ENCODE data around the gene CALN1. TPM values are rescaled to one million over a fixed set of nuclear protein-coding genes. Genes with fewer than 3 reads are reported as not detected.

CALN1 gene
- total and polyA plus RNA-seq, 4 donors, result 0.02 to 0.91 (median 0.03) TPM

- Histone ChIP-seq H3K9ac (ENCODE audit: insufficient read depth in 1 of 2, low read length in 2 of 2) (no peak overlapping the region), H3K27me3 (ENCODE audit: control insufficient read depth in 3 of 3, insufficient read depth in 3 of 3, low read length in 2 of 3) (no peaks in the 10 kb centered on the region), H3K27ac (ENCODE audit: low read depth in 1 of 2, low read length in 1 of 2) (no peak overlapping the region), H3K36me3 (ENCODE audit: control insufficient read depth in 4 of 4, insufficient read depth in 4 of 4, low read length in 4 of 4) (no peaks in the 10 kb centered on the region), H3K9me3 (ENCODE audit: control insufficient read depth in 4 of 4, insufficient read depth in 3 of 4, low read length in 3 of 4) (peaks cover 0 to 12% (median 2%) of the 10 kb centered on the region in 4 donors), H3K4me3 (no peak overlapping the region), H3K4me1 (ENCODE audit: control insufficient read depth in 5 of 5, insufficient read depth in 5 of 5, low read length in 5 of 5) (no peaks in the 10 kb centered on the region)
- ATAC-seq (ENCODE audit: insufficient read depth, low FRiP score) (no peak), DNase-seq (peak in 2 of 3 donors; percentile 10 to 38)
- TF ChIP-seq CTCF (IDR thresholded peaks at IDR 0.05; ENCODE audit: control extremely low read depth, extremely low read depth), result no peak
- WGBS, 2 donors, result 57 to 74% methylated on average over 3 of the region's 3 CpGs
These were observed 628.0 kb downstream of the CALN1 start for GRCh38 chr7:71784180-71784579.

- Histone ChIP-seq H3K36me3 (ENCODE audit: control insufficient read depth in 4 of 4, insufficient read depth in 4 of 4, low read length in 4 of 4) (no peaks in the 10 kb centered on the region), H3K27ac (ENCODE audit: low read depth in 1 of 2, low read length in 1 of 2) (no peak overlapping the region), H3K9me3 (ENCODE audit: control insufficient read depth in 4 of 4, insufficient read depth in 3 of 4, low read length in 3 of 4) (peaks cover 0 to 12% (median 2%) of the 10 kb centered on the region in 4 donors), H3K27me3 (ENCODE audit: control insufficient read depth in 3 of 3, insufficient read depth in 3 of 3, low read length in 2 of 3) (no peaks in the 10 kb centered on the region), H3K9ac (ENCODE audit: insufficient read depth in 1 of 2, low read length in 2 of 2) (no peak overlapping the region), H3K4me3 (no peak overlapping the region), H3K4me1 (ENCODE audit: control insufficient read depth in 5 of 5, insufficient read depth in 5 of 5, low read length in 5 of 5) (no peaks in the 10 kb centered on the region)
- WGBS, 2 donors, result 69 to 88% methylated on average over 3 of the region's 3 CpGs
- no peak for TF ChIP-seq CTCF (IDR thresholded peaks at IDR 0.05; ENCODE audit: control extremely low read depth, extremely low read depth)
- DNase-seq, result no peak
- no peak for ATAC-seq (ENCODE audit: insufficient read depth, low FRiP score)
These were observed 628.4 kb downstream of the CALN1 start for GRCh38 chr7:71783779-71784178.

GRCh38 chr7:71782051-71782450, 630.1 kb downstream of the CALN1 start:
- 82 to 92% methylated on average over 3 of the region's 3 CpGs for WGBS, 2 donors
- H3K9ac ChIP-seq (ENCODE audit: insufficient read depth in 1 of 2, low read length in 2 of 2), result no peak overlapping the region

More at GRCh38 chr7:71782051-71782450, 630.1 kb downstream of the CALN1 start:
- no peak for ATAC-seq (ENCODE audit: insufficient read depth, low FRiP score)
- Histone ChIP-seq H3K36me3 (ENCODE audit: control insufficient read depth in 4 of 4, insufficient read depth in 4 of 4, low read length in 4 of 4) (no peaks in the 10 kb centered on the region), H3K4me3 (no peak overlapping the region), H3K4me1 (ENCODE audit: control insufficient read depth in 5 of 5, insufficient read depth in 5 of 5, low read length in 5 of 5) (no peaks in the 10 kb centered on the region), H3K9me3 (ENCODE audit: control insufficient read depth in 4 of 4, insufficient read depth in 3 of 4, low read length in 3 of 4) (peaks cover 0 to 4% (median 0%) of the 10 kb centered on the region in 4 donors), H3K27me3 (ENCODE audit: control insufficient read depth in 3 of 3, insufficient read depth in 3 of 3, low read length in 2 of 3) (no peaks in the 10 kb centered on the region), H3K27ac (ENCODE audit: low read depth in 1 of 2, low read length in 1 of 2) (no peak overlapping the region)
- no peak for TF ChIP-seq CTCF (IDR thresholded peaks at IDR 0.05; ENCODE audit: control extremely low read depth, extremely low read depth)
- no peak for DNase-seq
